ENCODE data around the gene KLHDC1.
"Not testable (repeated sequence)": the region's sequence is repeated elsewhere in the genome, so short reads cannot be mapped to it uniquely, and the experiment has no call there.

The KLHDC1 gene, protein sequence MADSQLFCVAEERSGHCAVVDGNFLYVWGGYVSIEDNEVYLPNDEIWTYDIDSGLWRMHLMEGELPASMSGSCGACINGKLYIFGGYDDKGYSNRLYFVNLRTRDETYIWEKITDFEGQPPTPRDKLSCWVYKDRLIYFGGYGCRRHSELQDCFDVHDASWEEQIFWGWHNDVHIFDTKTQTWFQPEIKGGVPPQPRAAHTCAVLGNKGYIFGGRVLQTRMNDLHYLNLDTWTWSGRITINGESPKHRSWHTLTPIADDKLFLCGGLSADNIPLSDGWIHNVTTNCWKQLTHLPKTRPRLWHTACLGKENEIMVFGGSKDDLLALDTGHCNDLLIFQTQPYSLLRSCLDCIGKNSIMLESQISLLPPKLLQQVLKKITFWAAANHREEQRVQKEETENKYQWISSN

DNA sequence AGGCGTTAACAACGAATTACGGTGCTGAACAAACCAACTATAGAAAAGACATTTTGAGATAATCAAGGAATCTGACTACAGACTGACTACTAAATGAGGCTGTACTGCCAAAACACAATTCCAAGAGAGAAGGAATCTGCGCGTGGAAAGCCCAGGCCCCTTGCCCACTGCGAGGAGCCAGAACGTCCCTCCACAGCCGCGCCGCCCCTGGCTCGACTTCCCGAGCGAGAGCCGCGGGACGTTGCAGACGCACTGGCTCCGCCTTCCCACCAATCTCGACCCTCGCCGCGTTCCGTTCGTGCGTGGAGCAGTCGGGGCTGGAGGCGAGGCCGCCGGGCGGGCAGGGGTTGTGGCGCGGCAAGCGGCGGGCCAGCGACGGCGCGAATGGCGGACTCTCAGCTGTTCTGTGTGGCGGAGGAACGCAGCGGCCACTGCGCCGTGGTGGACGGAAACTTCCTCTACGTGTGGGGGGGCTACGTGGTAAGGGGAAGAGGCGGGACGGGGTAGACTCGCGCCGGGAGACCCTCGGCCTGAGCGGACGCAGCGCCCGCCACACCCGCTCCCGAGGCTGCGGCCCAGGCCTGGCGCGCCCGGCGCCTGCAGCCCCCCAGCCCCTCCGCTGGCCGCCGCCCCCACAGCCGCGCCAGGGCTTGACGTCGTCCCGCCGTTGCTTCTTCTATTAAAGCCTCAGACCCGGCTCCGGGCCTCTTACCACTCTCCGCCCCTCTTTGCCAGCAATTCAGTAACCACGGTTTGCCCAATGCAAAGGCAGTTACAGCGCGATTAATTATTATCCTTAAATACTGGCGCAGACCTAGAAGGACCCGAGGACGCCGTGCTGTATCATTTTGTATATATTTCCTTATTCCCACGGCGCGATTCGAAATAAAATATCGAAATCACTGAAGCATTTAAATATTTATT is at the start of gene KLHDC1:
TSS of gene KLHDC1 (plus strand) at position 310 of the 924 bp plus-strand sequence. CDS start at position 385, 75 bp downstream.
- H3K27ac ChIP-seq (ENCODE audit: low read length) = peak within 1 kb of the TSS; percentile 75
- peak within 1 kb of the TSS; percentile 64 to 67 for H3K4me3 ChIP-seq (ENCODE audit: low read depth in 1 of 2, low read length in 2 of 2)
- H3K9me3 ChIP-seq (ENCODE audit: control insufficient read depth in 1 of 2, low read length in 2 of 2) = no peaks in the 10 kb centered on the region
- H3K36me3 ChIP-seq (ENCODE audit: control insufficient read depth in 1 of 2, insufficient read depth in 2 of 2, low read length in 2 of 2) = peaks cover 0 to 4% of the 10 kb centered on the region in 2 donors
- H3K27me3 ChIP-seq (ENCODE audit: low read depth, low read length) = no peaks in the 10 kb centered on the region
- peaks cover 0 to 10% of the 10 kb centered on the region in 2 donors for H3K4me1 ChIP-seq (ENCODE audit: control insufficient read depth in 1 of 2, insufficient read depth in 2 of 2, low read length in 2 of 2)

DNA sequence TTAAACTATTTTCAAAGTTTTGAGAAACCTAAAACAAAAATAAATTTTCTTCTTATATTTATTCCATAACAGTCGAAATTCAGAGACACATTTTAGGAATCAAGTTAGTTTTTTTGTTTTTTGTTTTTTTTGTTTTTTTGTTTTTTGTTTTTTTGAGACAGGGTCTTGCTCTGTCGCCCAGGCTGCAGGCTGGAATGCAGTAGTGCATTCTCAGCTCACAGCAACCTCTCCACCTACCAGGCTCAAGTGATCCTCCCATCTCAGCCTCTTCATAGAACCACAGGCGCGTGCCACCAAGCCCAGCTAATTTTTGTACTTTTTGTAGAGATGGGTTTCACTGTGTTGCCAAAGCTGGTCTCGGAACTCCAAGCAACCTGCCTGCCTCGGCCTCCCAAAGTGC is 39.4 kb upstream of the KLHDC1 start:
- Histone ChIP-seq H3K4me1 (ENCODE audit: control insufficient read depth in 1 of 2, insufficient read depth in 2 of 2, low read length in 2 of 2) (no peaks in the 10 kb centered on the region), H3K4me3 (ENCODE audit: low read depth in 1 of 2, low read length in 2 of 2) (no peak overlapping the region), H3K27me3 (ENCODE audit: low read depth, low read length) (no peaks in the 10 kb centered on the region), H3K36me3 (ENCODE audit: control insufficient read depth in 1 of 2, insufficient read depth in 2 of 2, low read length in 2 of 2) (no peaks in the 10 kb centered on the region), H3K9me3 (ENCODE audit: control insufficient read depth in 1 of 2, low read length in 2 of 2) (no peaks in the 10 kb centered on the region), H3K27ac (ENCODE audit: low read length) (no peak overlapping the region)

DNA sequence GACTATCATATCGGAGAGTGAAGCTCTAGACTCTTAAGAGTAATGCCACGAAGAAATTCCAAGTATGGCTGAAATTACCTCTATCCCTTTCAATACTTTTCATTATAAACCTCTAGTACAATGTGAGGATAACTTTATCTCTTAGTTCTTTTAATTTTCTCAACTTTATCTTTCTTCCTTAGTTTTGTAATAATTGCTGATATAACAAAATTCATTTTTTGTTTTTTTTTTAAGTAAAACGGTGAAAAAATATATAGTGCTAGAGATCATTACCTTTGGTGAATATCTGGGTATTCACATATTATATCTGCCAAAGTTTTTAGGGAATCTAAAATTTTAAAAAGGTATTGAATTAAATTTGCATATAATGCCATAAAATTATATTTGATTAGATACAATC is 38.4 kb upstream of the KLHDC1 start:
- H3K27me3 ChIP-seq (ENCODE audit: low read depth, low read length) = no peaks in the 10 kb centered on the region
- H3K36me3 ChIP-seq (ENCODE audit: control insufficient read depth in 1 of 2, insufficient read depth in 2 of 2, low read length in 2 of 2) = no peaks in the 10 kb centered on the region
- no peak overlapping the region for H3K4me3 ChIP-seq (ENCODE audit: low read depth in 1 of 2, low read length in 2 of 2)
- H3K27ac ChIP-seq (ENCODE audit: low read length) = no peak overlapping the region
- no peaks in the 10 kb centered on the region for H3K9me3 ChIP-seq (ENCODE audit: control insufficient read depth in 1 of 2, low read length in 2 of 2)
- H3K4me1 ChIP-seq (ENCODE audit: control insufficient read depth in 1 of 2, insufficient read depth in 2 of 2, low read length in 2 of 2) = no peaks in the 10 kb centered on the region

DNA sequence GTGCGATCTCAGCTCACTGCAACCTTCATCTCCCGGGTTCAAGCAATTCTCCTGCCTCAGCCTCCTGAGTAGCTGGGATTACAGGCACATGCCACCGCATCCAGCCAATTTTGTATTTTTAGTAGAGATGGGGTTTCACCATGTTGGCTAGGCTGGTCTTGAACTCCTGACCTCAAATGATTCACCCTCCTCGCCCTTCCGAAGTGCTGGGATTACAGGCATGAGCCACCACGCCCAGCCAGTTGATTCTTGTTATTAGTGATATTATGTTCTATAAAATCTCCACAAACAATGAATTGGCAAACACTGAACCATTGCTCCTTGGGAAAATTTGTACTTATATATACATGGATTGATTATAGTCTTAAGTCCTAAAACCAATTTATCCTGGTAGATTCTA is 35.4 kb upstream of the KLHDC1 start:
- not testable (repeated sequence) for H3K27me3 ChIP-seq (ENCODE audit: low read depth, low read length); H3K36me3 ChIP-seq (ENCODE audit: control insufficient read depth in 1 of 2, insufficient read depth in 2 of 2, low read length in 2 of 2); H3K27ac ChIP-seq (ENCODE audit: low read length); H3K4me1 ChIP-seq (ENCODE audit: control insufficient read depth in 1 of 2, insufficient read depth in 2 of 2, low read length in 2 of 2); H3K4me3 ChIP-seq (ENCODE audit: low read depth in 1 of 2, low read length in 2 of 2); H3K9me3 ChIP-seq (ENCODE audit: control insufficient read depth in 1 of 2, low read length in 2 of 2)

DNA sequence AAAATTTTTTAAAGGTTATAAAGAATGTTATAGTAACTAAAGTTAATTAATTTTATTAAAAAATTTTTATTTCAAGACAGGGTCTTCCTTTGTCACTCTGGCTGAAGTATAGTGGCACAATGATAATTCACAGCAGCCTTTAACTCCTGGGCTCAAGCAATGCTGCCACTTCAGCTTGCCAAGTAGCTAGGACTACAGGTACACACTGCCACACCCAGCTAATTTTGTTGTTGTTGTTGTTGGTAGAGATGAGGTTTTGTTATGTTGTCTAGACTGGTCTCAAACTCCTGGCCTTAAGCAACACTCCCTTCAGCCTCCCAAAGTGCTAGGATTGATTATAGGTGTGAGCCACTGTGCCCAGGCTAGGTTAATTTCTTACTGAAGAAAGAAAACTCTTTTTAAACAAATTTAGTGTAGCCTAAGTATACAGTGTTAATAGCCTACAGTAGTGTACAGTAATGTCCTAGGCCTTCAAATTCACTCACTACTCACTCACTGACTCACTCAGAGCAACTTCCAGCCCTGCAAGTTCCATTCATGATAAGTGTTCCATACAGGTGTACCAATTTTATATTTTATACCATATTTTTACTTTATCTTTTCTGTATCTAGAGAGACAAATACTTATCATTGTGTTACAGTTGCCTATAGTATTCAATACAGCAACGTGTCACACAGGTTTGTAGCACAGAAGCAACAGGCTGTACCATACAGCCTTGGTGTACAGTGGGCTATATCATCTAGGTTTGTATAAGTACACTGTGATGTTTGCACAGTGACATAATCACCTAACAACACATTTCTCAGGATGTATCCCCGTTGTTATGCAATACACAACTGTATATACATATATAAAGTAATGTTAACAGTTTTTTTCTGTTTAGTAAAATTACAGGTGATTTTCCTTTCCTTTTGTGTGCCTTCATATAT is 33.1 kb upstream of the KLHDC1 start:
- Histone ChIP-seq H3K27ac (ENCODE audit: low read length) (no peak overlapping the region), H3K4me3 (ENCODE audit: low read depth in 1 of 2, low read length in 2 of 2) (no peak overlapping the region), H3K27me3 (ENCODE audit: low read depth, low read length) (no peaks in the 10 kb centered on the region), H3K4me1 (ENCODE audit: control insufficient read depth in 1 of 2, insufficient read depth in 2 of 2, low read length in 2 of 2) (no peaks in the 10 kb centered on the region), H3K9me3 (ENCODE audit: control insufficient read depth in 1 of 2, low read length in 2 of 2) (no peaks in the 10 kb centered on the region), H3K36me3 (ENCODE audit: control insufficient read depth in 1 of 2, insufficient read depth in 2 of 2, low read length in 2 of 2) (no peaks in the 10 kb centered on the region)

DNA sequence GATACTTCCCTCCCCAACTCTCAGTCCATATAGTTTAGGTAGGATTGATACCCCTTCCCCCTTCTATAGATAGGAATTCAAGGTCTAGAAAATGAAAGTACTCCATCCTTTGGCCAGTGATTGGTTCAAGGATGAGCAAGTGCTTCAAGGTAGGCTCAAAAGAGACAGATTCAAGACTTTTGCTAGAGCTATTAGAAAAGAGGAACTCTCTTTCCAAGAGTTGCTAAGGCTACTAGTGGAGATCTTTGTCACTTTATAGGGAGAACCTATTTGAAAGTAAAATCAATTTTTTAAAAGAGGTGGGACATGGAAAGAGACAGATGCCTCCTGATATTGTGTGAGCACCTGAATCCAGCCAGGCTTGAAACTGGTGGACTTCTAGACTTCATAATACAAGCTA is 22.4 kb upstream of the KLHDC1 start:
- Histone ChIP-seq H3K9me3 (ENCODE audit: control insufficient read depth in 1 of 2, low read length in 2 of 2) (no peaks in the 10 kb centered on the region), H3K27me3 (ENCODE audit: low read depth, low read length) (no peaks in the 10 kb centered on the region), H3K4me1 (ENCODE audit: control insufficient read depth in 1 of 2, insufficient read depth in 2 of 2, low read length in 2 of 2) (no peaks in the 10 kb centered on the region), H3K4me3 (ENCODE audit: low read depth in 1 of 2, low read length in 2 of 2) (no peak overlapping the region), H3K36me3 (ENCODE audit: control insufficient read depth in 1 of 2, insufficient read depth in 2 of 2, low read length in 2 of 2) (no peaks in the 10 kb centered on the region), H3K27ac (ENCODE audit: low read length) (no peak overlapping the region)

DNA sequence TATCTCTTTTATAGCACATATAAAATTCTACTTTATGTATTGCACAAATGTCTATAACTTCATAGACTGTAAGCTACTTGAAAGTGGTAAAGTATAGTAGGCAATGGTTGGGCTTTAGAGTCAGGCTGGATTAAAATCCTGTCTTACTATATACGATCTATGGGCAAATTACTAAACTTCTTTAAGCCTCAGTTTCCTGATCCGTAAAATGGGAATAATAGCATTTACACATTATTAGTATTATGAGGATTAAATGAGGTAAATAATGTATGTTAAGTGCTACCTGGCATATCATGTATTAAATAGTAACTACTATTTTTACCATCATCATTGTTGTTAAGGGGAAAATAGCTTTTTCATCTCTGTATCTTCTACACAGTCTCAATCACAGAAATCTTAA is 19.3 kb upstream of the KLHDC1 start:
- Histone ChIP-seq H3K27me3 (ENCODE audit: low read depth, low read length) (no peaks in the 10 kb centered on the region), H3K36me3 (ENCODE audit: control insufficient read depth in 1 of 2, insufficient read depth in 2 of 2, low read length in 2 of 2) (peaks cover 0 to 5% of the 10 kb centered on the region in 2 donors), H3K9me3 (ENCODE audit: control insufficient read depth in 1 of 2, low read length in 2 of 2) (no peaks in the 10 kb centered on the region), H3K4me3 (ENCODE audit: low read depth in 1 of 2, low read length in 2 of 2) (no peak overlapping the region), H3K27ac (ENCODE audit: low read length) (no peak overlapping the region), H3K4me1 (ENCODE audit: control insufficient read depth in 1 of 2, insufficient read depth in 2 of 2, low read length in 2 of 2) (no peaks in the 10 kb centered on the region)

DNA sequence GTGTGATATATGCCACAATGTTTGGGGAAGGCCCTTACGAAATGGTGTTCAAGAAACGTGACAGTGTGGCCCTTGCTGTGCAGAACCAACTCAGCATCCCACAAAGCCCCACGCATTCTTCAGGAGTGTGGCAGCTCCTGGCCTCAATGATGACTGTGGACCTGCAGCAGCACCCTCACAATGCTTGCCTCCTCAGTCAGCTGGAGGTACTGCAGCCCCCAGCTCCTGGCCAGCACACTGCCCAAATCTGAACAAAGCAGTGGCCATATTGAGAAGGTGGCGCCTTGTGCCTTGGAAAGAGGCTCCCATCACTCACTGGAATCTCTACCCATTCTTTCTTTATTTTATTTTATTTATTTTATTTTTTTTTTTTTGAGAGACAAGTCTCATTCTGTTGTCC is 15.3 kb upstream of the KLHDC1 start:
- no peak overlapping the region for H3K4me3 ChIP-seq (ENCODE audit: low read depth in 1 of 2, low read length in 2 of 2)
- H3K36me3 ChIP-seq (ENCODE audit: control insufficient read depth in 1 of 2, insufficient read depth in 2 of 2, low read length in 2 of 2) = peaks cover 0 to 5% of the 10 kb centered on the region in 2 donors

DNA sequence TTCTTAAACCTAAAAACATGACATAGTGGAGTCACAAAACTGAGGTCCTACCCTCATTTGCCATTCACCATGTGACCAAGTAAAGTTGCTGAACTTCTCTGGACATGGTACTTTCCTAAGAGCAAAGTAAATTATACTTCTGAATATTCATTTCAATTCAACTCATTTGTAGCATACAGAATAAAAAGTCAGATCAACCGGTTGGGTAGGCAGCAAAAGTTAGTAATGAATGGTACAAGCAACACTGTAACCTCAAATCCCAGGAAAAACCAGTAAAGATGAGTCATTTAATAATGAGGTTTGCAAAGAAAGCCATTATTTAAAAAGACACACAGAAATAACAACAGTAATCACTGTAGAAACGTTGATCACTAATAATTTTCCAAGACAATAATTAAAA is 13.6 kb upstream of the KLHDC1 start:
- H3K27me3 ChIP-seq (ENCODE audit: low read depth, low read length) = no peaks in the 10 kb centered on the region
- no peaks in the 10 kb centered on the region for H3K9me3 ChIP-seq (ENCODE audit: control insufficient read depth in 1 of 2, low read length in 2 of 2)
- peaks cover 0 to 5% of the 10 kb centered on the region in 2 donors for H3K36me3 ChIP-seq (ENCODE audit: control insufficient read depth in 1 of 2, insufficient read depth in 2 of 2, low read length in 2 of 2)
- H3K4me1 ChIP-seq (ENCODE audit: control insufficient read depth in 1 of 2, insufficient read depth in 2 of 2, low read length in 2 of 2) = no peaks in the 10 kb centered on the region
- H3K4me3 ChIP-seq (ENCODE audit: low read depth in 1 of 2, low read length in 2 of 2) = no peak overlapping the region
- no peak overlapping the region for H3K27ac ChIP-seq (ENCODE audit: low read length)

More for the DNA sequence above, 15.3 kb upstream of the KLHDC1 start:
- Histone ChIP-seq H3K9me3 (ENCODE audit: control insufficient read depth in 1 of 2, low read length in 2 of 2) (no peaks in the 10 kb centered on the region), H3K27me3 (ENCODE audit: low read depth, low read length) (no peaks in the 10 kb centered on the region), H3K4me1 (ENCODE audit: control insufficient read depth in 1 of 2, insufficient read depth in 2 of 2, low read length in 2 of 2) (no peaks in the 10 kb centered on the region), H3K27ac (ENCODE audit: low read length) (no peak overlapping the region)

DNA sequence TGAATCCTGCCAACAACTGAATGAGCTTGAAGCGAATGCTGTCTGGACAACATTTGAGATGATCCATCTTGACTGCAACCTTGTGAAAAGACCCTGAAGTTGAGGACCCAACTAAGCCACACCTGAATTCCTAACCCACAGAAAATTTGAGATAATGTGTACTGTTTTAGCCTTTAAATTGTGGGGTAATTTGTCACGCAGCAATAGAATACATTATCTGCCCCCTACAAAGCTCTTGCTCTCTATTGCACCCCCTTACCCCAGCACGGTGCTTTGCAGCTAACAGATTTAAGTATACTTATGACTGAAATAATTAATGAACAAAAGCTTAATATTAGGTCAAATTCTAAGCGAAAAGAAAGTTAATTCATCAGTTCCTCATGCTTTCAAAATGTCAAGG is 6.5 kb upstream of the KLHDC1 start:
- peaks cover 0 to 4% of the 10 kb centered on the region in 2 donors for H3K4me1 ChIP-seq (ENCODE audit: control insufficient read depth in 1 of 2, insufficient read depth in 2 of 2, low read length in 2 of 2)
- no peaks in the 10 kb centered on the region for H3K36me3 ChIP-seq (ENCODE audit: control insufficient read depth in 1 of 2, insufficient read depth in 2 of 2, low read length in 2 of 2)
- no peak overlapping the region for H3K4me3 ChIP-seq (ENCODE audit: low read depth in 1 of 2, low read length in 2 of 2)
- H3K9me3 ChIP-seq (ENCODE audit: control insufficient read depth in 1 of 2, low read length in 2 of 2) = no peaks in the 10 kb centered on the region
- no peak overlapping the region for H3K27ac ChIP-seq (ENCODE audit: low read length)
- no peaks in the 10 kb centered on the region for H3K27me3 ChIP-seq (ENCODE audit: low read depth, low read length)

All from muscle layer of duodenum (tissue), 2 donors.